GM18517 (cell line): Measurements from ENCODE around the gene RNF151.
"Not testable (repeated sequence)": the region's sequence is repeated elsewhere in the genome, so short reads cannot be mapped to it uniquely, and the experiment has no call there.

Experiments used
- ATAC-seq: cut with Tn5 transposase; IDR thresholded peaks from one replicate; pipeline ENCODE4 v1.9.1; 2021; ENCODE audit warnings: mild to moderate bottlenecking, moderate library complexity; ENCODE audit not compliant: unreplicated experiment

Gene RNF151

DNA sequence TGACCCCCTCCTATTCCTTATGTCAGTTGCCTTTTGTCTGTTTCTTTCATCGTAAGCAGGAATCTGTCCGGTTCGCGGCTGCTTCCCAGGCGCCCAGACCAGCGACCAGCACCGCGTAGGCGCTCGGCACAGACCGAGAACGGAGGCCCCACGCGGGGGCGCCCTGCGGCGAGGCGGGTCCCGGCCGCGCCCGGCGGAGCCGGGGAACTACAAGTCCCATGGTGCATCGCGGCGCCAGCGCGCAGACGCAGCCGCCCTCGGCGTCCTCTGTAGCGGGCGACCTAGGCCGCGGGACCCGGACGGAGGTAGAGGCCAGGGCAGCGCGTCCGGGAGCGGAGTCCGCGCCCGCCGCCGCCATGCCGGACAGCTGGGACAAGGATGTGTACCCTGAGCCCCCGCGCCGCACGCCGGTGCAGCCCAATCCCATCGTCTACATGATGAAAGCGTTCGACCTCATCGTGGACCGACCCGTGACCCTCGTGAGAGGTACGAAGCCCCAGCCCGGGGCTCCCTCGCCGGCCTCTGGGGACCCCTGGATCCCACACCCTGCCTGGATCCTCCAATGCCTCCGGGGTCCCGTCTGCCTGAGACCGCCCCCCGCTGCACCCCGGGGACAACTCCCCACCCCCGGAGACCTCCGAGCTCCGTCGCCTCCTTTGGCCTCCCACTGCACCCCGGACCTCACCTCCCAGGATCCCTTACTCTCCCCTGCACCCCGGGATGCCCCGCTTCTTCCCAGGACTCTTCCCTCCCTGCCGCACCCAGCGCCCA, 7.2 kb upstream of the RNF151 start, which contains the start of gene NDUFB10:
TSS of gene NDUFB10 (plus strand) at position 270 of the 771 bp plus-strand sequence. CDS start at position 357, 87 bp downstream.
- peak; percentile 63 for ATAC-seq

DNA sequence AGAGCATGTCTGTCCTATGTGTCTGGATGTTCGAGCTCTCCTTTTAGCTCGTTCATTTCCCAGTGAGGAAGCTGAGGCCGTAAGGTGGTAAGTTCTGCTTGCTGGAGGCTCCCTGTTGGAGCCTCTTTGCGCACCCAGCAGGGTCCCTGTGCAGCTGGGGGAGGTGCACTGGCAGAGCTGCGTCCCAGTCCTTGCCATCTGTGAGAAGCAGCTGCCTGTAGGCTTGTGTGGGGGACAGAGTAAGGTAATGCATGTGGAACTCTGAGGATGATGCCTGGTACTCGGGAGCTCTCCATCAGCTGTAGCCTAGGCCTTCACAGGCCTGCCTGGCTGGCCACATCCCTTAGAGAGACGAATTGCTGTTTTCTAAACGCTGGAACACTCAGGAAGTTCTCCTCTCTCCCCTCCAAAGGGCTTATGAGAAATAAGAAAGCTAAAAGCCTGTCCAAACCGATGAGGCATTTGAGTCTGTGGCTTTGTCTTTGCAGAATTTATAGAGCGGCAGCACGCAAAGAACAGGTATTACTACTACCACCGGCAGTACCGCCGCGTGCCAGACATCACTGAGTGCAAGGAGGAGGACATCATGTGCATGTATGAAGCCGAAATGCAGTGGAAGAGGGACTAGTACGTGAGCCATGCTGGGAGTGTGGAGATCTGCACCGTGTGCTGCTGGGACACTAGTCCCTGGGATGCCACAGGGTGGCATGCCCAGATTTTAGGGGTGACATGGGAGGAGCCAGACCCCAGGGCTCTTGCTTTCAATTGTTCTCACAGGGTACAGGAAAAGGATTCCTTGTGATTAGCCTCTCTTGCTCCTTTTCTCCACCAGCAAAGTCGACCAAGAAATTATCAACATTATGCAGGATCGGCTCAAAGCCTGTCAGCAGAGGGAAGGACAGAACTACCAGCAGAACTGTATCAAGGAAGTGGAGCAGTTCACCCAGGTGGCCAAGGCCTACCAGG, 5.7 kb upstream of the RNF151 start:
- no peak for ATAC-seq

DNA sequence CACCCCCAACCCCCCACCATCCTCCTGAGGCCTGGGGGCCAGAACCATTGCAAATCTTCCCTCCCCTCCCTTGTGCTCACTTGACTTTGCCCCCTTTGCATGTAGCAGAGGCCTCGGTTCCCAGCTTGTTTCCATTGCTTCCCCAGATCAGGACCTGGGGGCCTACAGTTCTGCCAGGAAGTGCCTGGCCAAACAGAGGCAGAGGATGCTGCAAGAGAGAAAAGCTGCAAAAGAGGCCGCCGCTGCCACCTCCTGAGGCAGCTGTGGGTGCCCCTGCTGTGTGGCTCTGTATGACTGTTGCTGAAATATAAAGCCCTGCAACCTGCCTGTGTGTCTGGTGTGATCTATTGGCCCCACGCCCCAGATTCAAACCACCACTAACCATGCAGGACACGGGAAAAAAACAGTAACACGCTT, 5.0 kb upstream of the RNF151 start:
- no peak for ATAC-seq

GRCh38 chr16:1962161-1963153, 4.2 kb upstream of the RNF151 start:
- ATAC-seq: not testable (repeated sequence)

DNA sequence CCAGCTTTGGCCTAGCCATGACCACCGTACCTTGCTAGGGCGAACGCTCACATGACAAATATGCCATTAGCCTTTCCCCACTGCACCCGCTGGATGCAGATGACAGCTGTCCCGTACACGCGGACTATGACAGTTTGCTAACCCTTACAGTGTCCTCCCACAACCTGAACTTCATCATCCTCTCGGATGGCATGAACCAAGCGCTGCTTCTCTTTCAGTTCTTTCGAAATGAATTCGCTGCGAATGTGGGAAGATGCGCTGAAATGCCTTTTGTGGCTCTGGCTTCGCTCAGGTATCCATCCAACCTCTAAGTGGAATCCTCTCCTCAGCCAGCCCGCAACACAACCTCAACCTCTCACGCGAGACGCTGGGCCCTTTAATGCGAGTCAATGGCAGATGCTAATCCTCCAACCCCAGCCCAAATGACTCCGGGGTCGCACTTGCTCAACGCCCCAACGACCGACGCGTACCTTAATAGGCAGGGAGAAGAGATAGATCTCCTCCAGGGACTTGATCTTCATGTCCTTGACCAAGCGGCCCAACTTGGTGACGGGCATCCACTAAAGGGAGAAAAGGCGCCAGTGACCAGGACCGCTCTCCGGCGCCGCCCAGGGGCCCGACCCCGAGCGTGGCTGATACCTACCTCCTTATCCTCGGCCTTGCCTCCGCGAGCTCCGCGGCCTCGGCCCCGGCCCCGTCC, 2.7 kb upstream of the RNF151 start:
- peak; percentile 1 for ATAC-seq

DNA sequence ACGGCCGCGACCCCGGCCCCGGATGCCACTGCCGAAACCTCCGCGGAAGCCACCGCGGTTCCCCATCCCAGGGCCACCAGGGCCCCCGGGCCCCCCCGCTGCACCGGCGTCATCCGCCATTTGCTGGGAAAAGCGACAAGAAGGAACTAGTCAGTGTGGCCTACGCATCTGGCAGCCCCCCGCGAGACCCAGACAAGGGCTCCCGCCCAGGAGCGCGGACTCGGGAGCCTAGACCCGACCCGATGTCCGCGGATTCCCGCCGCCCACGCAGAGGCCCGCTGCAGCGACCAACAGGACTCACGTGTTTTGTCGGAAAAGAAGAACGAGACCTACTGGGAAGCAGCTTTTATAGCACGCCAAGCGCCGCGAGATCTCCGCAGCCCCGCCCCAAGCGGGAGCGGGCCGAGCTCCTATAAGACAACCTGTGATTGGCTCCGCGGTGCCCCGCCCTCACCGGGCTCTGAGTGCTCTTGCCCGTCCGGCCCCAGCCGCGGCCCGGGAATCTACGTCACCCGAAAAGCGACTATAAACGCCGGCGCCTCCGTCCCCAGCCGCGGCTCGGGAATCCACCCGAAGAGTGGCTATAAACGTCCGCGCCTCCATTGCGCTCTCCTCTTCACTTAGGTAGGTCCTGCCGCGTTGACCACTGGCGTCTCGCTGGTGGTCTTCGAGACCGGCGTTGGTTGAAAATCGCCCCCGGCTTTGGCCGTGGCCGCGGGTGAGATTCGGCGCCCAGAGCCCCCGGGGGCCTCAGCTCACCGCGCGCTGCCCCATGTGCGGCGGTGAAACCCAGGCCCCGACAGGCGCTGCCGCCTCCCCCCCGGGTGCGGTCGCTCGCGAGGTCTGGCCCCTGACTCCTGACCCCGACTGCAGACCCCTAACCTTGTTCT, 1.9 kb upstream of the RNF151 start, which contains the start of gene RPS2:
TSS of gene RPS2 (minus strand) at position 321 of the 890 bp plus-strand sequence. CDS start at position 120, 201 bp downstream.
- ATAC-seq: peak; percentile 83

GRCh38 chr16:1965396-1966001, 1.2 kb upstream of the RNF151 start:
- ATAC-seq: no peak

DNA sequence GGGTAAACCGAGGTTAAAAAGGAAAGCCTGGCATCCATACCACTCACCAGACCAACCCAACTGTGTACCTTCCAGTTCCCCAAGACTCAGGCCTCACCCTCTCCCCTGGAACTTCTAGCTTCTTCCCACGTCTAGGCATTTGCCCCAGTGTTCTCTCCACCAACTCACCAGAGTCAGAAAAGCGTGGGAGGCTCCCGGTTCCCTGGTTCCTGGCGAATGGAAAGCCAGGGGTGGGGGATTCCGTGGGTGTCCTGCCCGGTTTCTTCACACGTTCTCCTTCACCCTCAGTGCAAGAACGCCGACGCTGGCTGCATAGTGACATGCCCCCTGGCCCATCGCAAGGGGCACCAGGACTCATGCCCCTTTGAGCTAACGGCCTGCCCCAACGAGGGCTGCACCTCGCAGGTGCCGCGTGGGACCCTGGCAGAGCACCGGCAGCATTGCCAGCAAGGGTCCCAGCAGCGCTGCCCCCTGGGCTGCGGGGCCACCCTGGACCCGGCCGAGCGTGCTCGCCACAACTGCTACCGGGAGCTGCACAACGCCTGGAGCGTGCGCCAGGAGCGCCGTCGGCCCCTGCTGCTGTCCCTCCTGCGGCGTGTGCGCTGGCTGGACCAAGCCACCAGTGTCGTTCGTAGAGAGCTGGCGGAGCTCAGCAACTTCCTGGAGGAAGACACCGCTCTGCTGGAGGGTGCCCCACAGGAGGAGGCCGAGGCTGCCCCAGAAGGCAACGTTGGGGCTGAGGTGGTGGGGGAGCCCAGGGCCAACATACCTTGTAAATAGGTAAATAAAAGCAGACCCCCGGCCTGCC, 1.7 kb downstream of the RNF151 start:
- no peak for ATAC-seq

- ATAC-seq: peak; percentile 68
Observed at GRCh38 chr16:1971796-1972489, 5.3 kb downstream of the RNF151 start, which contains the start of gene TBL3. TSS of gene TBL3 (plus strand) at chr16:1972053. CDS start at chr16:1972165, 112 bp downstream.

GRCh38 chr16:1972490-1972877, 5.8 kb downstream of the RNF151 start:
- no peak for ATAC-seq

DNA sequence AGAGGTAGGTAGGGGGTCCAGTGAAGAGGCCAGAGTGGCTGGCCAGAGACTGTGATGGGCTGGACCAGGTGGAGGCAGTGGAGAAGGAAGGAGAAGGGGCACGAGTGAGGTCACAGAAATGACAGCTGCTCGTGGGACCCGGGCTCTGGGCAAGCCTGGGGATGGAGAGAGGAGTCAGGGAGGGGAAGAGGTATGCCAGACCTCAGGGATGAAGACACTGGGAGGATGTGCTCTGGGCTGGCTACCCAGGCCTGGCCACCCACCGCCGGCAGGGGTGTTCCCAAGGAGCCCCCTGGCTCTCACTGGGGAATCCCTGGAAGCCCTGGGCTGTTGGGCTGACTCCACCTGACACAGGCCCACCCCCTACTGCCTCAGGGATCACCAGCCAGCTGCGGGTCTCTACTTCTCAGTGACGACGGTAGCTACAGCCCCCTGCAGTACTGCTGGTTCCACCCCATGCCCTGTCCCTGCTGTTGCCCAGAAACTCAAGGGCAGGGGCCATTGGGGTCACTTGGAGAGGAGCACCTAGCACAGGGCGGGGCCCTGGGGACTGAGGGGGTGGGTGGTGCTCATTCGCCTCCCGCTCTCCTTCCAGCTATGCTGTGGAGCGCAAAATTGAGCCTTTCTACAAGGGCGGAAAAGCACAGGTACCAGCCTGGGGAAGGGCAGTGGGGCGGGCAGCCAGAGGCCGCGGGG, 7.0 kb downstream of the RNF151 start:
- ATAC-seq: no peak

DNA sequence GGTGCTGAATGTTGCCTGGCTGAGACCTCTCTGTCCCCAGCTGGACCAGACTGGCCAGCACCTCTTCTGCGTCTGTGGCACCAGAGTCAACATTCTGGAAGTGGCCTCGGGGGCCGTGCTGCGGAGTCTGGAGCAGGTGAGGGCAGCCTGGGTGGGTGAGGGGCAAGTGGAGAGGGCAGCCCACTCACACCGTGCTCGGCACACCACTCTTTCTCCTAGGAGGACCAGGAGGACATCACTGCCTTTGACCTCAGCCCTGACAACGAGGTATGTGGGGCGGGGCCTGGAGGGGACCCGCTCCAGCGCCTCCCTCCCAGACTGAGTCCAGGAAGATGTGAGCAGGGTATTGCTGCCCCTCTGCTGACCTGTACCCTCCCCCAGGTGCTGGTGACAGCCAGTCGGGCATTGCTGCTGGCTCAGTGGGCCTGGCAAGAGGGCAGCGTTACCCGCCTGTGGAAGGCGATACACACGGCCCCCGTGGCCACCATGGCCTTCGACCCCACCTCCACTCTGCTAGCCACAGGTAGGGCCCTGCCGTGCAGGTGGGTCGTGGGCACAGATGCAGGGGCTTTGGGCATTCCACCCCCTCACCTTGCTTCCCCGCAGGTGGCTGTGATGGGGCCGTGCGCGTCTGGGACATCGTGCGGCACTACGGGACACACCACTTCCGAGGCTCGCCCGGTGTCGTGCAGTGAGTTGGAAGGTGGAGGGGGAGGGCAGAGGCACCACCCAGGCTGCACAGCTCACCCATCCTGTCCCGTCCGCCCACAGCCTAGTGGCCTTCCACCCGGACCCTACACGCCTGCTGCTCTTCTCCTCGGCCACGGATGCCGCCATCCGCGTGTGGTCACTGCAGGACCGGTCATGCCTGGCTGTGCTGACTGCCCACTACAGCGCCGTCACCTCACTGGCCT, 7.8 kb downstream of the RNF151 start:
- no peak for ATAC-seq

GRCh38 chr16:1975432-1976215, 9.0 kb downstream of the RNF151 start:
- no peak for ATAC-seq

- ATAC-seq: no peak
Observed at GRCh38 chr16:1976216-1976520, 9.5 kb downstream of the RNF151 start.
